NK-92 (cell line): ENCODE measurements around the gene CYTL1.
"Not testable (repeated sequence)": the region's sequence is repeated elsewhere in the genome, so short reads cannot be mapped to it uniquely, and the experiment has no call there.

Experiments used
- DNase-seq: peaks from one replicate; lab custom pipeline; 2025; ENCODE audit not compliant: unreplicated experiment; lab: John Stamatoyannopoulos, UW

Gene CYTL1

GRCh38 chr4:5003372-5003857, 15.8 kb downstream of the CYTL1 start:
- no peak for DNase-seq

GRCh38 chr4:5001641-5002040, 17.6 kb downstream of the CYTL1 start:
- DNase-seq, result not testable (repeated sequence)

GRCh38 chr4:4996935-4997334, 22.3 kb downstream of the CYTL1 start:
- not testable (repeated sequence) for DNase-seq

DNA sequence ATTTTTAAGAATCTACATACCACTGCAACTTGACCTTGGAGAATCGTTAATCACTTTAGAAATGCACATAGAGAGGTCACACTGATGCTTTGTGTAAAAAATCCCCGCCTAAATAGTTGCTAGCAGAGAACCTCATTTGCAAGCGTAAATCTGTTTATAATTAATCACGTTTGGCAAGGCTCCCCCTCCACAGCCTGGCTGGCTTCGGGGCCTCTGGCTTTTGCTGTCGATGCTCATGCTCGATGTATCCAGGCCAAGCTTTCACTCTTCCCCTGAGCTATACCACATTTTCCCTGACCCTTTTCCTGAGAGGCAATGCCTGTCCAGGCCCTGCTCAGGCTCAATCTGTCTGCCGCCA, 23.4 kb downstream of the CYTL1 start:
- DNase-seq, result no peak

- DNase-seq, result no peak
These were observed 24.0 kb downstream of the CYTL1 start for GRCh38 chr4:4995103-4995907.

GRCh38 chr4:4994312-4995097, 24.8 kb downstream of the CYTL1 start:
- no peak for DNase-seq

GRCh38 chr4:4992833-4993232, 26.4 kb downstream of the CYTL1 start:
- DNase-seq, result no peak

- DNase-seq, result no peak
These were observed 27.6 kb downstream of the CYTL1 start for GRCh38 chr4:4991541-4992099.

DNA sequence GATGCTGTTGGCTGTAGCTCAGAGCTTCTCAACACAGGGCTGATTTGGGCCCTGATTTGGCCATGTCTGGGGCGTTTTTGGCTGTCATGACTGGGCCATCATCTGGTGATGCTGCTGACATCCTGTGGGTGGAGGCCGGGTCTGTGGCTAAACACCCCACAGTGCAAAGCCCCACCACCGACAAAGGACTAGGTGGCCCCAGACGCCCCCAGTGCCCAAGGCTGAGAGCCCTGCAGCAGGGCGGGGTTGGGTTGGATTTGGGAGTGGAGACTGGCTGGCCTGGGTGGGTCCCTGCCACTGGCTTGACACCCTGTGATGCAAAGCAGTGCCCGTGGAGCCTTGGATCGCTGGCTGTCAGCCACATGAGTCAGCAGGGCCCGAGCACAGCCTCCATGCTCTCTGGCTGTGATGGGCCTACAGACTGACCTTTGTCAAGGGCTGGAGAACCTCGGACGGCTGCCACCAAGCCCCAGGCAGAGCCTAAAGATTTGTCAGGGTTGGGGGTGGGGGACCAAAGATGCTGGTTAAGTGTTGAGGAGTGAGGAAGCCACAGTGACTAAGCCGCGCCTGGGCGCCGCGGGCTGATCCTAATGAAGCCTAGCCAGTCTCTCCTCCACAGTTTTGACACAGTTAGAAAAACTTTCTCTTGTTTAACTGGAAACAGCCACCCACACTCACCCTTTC, 28.3 kb downstream of the CYTL1 start:
- no peak for DNase-seq

GRCh38 chr4:4990329-4990728, 28.9 kb downstream of the CYTL1 start:
- no peak for DNase-seq

DNA sequence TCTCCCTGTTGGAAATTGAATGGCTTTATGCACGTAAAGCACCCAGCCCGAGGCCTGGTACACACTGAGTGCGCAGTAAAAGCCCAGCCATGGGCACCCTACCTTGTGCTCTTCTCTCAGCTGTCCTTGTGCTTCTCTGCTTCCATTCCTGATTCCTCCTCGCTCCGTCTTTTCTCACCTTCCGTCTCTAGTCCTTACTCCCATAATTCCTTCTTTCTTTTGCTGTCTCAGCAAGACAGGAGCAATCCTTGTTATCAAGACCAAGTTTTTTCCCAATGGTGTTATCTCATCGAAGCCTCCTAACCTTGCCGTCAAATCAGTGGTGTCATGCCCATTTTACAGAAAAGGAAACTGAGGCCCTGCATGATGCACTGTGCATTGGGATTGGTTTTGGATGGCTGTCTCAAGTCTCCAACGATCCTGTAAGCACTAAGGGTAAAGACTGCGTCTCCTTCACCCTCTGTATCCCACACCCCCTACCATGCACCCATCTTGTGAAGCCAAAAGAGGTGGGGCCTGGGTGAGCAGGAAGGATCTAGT, 30.1 kb downstream of the CYTL1 start:
- no peak for DNase-seq

DNA sequence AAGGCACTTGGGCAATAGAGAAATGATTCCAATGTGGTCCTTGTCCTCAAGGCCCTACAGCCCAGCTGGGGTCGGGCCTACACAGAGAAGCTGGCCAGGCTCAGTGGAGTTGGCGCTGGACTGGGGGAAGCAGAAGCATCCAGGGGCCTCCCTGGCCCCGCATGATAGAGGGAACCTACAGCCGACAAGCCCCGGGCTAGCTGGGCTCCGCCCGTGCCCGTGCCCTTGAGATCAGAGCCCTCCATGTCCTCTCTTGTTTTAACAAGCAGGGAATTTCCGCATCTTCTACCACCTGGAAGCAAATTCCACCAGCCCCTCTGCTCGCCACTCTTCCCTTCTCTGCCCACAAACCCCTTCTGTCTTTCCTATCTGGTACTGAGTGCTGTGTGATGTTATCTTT, 31.6 kb downstream of the CYTL1 start:
- DNase-seq, result no peak

GRCh38 chr4:4986841-4987240, 32.4 kb downstream of the CYTL1 start:
- DNase-seq, result no peak

DNA sequence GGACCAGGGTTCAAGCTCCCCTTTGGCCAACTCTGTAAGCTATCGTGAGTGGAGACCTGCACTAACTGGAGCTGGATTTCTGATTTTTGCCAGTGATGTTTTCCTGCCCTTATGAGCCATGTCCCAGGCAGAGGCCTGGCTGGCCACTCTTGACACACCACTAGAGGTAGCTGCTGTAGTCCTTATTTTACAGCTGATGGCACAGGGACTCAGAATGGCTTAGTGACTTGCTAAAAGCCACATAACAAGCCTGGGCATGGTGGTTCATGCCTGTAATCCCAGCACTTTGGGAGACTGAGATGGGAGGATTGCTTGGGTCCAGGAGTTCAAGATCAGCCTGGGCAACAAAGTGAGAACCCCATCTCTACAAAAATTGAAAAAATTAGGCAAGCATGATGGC, 33.4 kb downstream of the CYTL1 start:
- no peak for DNase-seq

DNA sequence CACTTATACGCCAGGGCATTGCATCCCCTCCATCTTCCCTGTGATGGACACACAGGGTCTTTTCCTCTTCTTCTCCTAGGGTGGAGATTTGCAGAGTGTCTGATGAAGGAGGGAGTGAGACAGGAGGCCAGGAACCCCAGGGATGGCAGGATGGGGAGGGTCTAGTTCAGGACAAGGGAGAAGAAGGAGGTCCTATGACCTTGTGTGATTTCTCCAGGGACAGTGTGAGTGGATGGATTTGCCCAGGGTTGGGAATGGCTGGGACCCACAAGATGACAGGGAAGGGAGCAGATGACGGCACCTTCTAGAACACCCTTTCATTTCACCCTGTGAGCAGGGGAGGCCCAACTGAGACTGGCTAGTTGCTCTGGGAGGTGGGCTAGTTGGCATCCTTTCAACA, 34.2 kb downstream of the CYTL1 start:
- DNase-seq, result no peak

GRCh38 chr4:4984186-4984585, 35.1 kb downstream of the CYTL1 start:
- DNase-seq, result no peak

GRCh38 chr4:4981827-4982226, 37.4 kb downstream of the CYTL1 start:
- no peak for DNase-seq

DNA sequence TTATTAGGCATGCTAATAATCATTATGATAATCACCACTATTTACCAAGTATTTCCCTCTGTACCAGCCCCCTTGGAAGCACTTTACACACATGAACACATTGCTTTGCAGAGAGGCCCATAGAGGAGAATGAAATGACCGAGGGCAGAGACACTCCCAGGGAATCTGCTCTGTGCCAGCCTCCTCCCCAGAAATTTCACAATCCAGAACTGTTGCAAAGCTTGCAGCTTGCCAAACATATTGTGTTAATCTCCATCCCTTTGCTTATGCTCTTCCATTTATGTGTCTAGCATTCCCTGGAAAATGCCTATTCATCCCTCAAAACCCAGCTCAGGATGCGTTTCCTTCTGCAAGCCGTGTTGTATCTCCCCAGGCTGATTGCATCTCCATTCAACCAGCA, 37.8 kb downstream of the CYTL1 start:
- no peak for DNase-seq

- DNase-seq, result no peak
These were observed 38.5 kb downstream of the CYTL1 start for GRCh38 chr4:4980621-4981230.

DNA sequence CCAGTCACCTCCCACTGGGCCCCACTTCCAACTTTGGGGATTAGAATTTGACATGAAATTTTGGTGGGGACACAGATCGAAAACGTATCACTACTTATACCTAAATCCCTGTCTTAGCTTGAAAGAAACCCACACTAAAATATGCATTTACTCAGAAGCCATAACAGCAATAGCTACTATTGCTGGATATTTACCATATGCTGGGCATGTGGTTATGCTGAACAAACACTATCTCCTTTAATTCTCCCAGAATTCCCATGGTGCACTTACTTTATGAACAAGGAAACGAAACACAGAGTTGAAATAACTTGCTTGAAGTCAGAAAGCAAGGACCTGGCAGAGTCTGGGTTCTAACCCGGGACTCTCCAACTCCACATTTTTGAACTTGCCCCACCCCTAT, 39.3 kb downstream of the CYTL1 start:
- DNase-seq, result no peak

GRCh38 chr4:4974727-4975126, 44.5 kb downstream of the CYTL1 start:
- DNase-seq, result no peak
